ENCODE data around the gene COX7B. TPM values are rescaled to one million over a fixed set of nuclear protein-coding genes. Genes with fewer than 3 reads are reported as not detected.
A peak's percentile ranks its signal among the peaks of the same experiment; 100 is the strongest.

The COX7B gene
- total and polyA plus RNA-seq, 2 of the 8 experiments (the other 6 are each of a cell fraction or from before 2014, with no cell fraction given), result 268 to 974 TPM

DNA sequence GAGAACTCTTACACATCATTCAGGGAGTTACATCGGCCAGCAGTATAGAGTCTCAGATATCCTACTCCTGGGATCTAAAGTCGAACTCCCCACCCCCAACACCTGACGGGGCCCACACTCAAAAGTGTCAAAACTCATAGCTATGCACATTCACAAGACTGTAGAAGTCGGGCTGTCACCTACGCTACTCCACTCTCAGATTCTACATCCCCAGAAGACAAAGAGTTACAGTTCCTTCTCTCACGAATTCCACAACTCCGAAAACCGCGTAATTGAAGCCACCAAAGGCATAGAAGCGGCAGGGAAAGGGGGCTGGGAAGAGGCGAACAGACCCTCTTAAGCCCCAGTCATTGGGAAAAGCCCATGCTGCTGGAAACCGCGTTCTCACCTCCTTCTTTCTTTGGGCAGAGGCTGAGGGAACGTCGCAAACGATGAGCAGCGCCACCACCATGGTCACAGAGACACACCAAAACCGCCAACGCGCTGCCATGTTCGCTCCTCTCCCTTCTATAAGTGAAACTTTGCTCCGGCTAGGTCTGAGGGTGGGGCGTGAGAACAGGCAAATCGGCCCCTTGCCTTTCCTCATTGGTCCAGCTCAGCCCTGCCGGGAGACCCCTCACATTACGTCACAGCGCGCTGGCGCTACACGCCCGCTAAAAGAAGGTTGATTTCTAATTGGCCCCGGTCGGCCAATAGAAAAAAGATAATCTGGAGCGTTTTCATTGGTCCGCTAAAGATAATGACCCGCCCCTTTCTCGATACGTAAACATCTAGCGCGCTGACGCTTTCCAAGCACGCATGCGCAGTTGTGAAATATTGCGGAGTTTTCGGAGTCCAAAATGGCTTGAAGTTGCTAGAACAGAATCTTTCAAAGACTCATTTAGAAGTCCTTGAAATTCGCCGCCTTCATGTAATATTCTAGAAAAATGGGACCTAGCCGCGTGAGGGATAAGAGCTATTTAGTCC lies 4.1 kb upstream of the COX7B start, which contains the start of gene MAGT1 (continued):
- TF ChIP-seq, protein P1, sequence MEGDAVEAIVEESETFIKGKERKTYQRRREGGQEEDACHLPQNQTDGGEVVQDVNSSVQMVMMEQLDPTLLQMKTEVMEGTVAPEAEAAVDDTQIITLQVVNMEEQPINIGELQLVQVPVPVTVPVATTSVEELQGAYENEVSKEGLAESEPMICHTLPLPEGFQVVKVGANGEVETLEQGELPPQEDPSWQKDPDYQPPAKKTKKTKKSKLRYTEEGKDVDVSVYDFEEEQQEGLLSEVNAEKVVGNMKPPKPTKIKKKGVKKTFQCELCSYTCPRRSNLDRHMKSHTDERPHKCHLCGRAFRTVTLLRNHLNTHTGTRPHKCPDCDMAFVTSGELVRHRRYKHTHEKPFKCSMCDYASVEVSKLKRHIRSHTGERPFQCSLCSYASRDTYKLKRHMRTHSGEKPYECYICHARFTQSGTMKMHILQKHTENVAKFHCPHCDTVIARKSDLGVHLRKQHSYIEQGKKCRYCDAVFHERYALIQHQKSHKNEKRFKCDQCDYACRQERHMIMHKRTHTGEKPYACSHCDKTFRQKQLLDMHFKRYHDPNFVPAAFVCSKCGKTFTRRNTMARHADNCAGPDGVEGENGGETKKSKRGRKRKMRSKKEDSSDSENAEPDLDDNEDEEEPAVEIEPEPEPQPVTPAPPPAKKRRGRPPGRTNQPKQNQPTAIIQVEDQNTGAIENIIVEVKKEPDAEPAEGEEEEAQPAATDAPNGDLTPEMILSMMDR (IDR thresholded peaks at IDR 0.05; ENCODE audit: control extremely low read depth in 1 of 3, insufficient read depth in 1 of 3, low read depth in 1 of 3, low read length in 3 of 3), result no peak
- no peak for TF ChIP-seq SP2 (IDR thresholded peaks at IDR 0.05; ENCODE audit: low read length)
- TF ChIP-seq SIN3A (conservative IDR thresholded peaks at IDR 0.05 in 1 of 2, IDR thresholded peaks at IDR 0.05 in 1 of 2; ENCODE audit: low read depth in 1 of 2, low read length in 2 of 2), result 0 out of 4 replicates have a peak, but pooled peaks of 1 of the 2 experiments have one; percentile 37
- no peak for TF ChIP-seq CBX5 (IDR thresholded peaks at IDR 0.05; ENCODE audit: low read depth, low read length)
- TF ChIP-seq CHD2 (IDR thresholded peaks at IDR 0.05; ENCODE audit: low read length), result no peak
- TF ChIP-seq YY1 (IDR thresholded peaks at IDR 0.05; ENCODE audit: low read depth, low read length), result no peak; the same call in 1 of the 2 replicates
- no peak for TF ChIP-seq TAF7 (optimal IDR thresholded peaks at IDR 0.05; ENCODE audit: borderline replicate concordance, low read depth, low read length)
- no peak for TF ChIP-seq RFX5 (IDR thresholded peaks at IDR 0.05; ENCODE audit: borderline replicate concordance, low read depth, low read length)
- no peak for TF ChIP-seq BACH1 (IDR thresholded peaks at IDR 0.05; ENCODE audit: low read length)
- TF ChIP-seq TCF12 (IDR thresholded peaks at IDR 0.05; ENCODE audit: low read depth, low read length), result no peak
- TF ChIP-seq NRF1 (IDR thresholded peaks at IDR 0.05; ENCODE audit: low read depth, low read length), result no peak
- TF ChIP-seq, protein P2, sequence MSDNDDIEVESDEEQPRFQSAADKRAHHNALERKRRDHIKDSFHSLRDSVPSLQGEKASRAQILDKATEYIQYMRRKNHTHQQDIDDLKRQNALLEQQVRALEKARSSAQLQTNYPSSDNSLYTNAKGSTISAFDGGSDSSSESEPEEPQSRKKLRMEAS (IDR thresholded peaks at IDR 0.05), result no peak
- no peak for TF ChIP-seq SUZ12 (IDR thresholded peaks at IDR 0.05; ENCODE audit: low read length)
- no peak for TF ChIP-seq HDAC6 (IDR thresholded peaks at IDR 0.05; ENCODE audit: low read depth, low read length)
- TF ChIP-seq EGR1 (IDR thresholded peaks at IDR 0.05; ENCODE audit: borderline replicate concordance, low read depth, low read length), result no peak
- TF ChIP-seq KDM5A (IDR thresholded peaks at IDR 0.05; ENCODE audit: low read length), result peak; percentile 31; the same call in 1 of the 2 replicates
- TF ChIP-seq SP1 (IDR thresholded peaks at IDR 0.05; ENCODE audit: low read depth, low read length), result peak; percentile 66; the same call in 1 of the 2 replicates
- no peak for TF ChIP-seq SP4 (IDR thresholded peaks at IDR 0.05; ENCODE audit: low read length)
- peak; percentile 79 for TF ChIP-seq PHF8 (conservative IDR thresholded peaks at IDR 0.05; ENCODE audit: low read depth, low read length)
- TF ChIP-seq, protein P3, sequence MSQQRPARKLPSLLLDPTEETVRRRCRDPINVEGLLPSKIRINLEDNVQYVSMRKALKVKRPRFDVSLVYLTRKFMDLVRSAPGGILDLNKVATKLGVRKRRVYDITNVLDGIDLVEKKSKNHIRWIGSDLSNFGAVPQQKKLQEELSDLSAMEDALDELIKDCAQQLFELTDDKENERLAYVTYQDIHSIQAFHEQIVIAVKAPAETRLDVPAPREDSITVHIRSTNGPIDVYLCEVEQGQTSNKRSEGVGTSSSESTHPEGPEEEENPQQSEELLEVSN (IDR thresholded peaks at IDR 0.05), result no peak
